DOHH2 (cell line): ENCODE results near the gene LRRC4.

Experiments used
- CTCF ChIP-seq: fragments of 200-600 bp; sonication (generic); IDR thresholded peaks from one replicate; pipeline ENCODE4 v1.5.1; 2014; ENCODE audit warnings: antibody characterized with exemption, mild to moderate bottlenecking, low read depth, low read length; ENCODE audit not compliant: poor library complexity, severe bottlenecking
- EZH2phosphoT487 ChIP-seq: fragments of 200-600 bp; sonication (generic); IDR thresholded peaks from 2 replicates; pipeline ENCODE4 v1.6.1; 2017; ENCODE audit warnings: borderline replicate concordance, mild to moderate bottlenecking, antibody characterized with exemption, low read length, moderate library complexity, mixed read lengths

GRCh38 chr7:128025380-128025779 is 5.9 kb downstream of the LRRC4 start:
- no peak for TF ChIP-seq CTCF
- TF ChIP-seq EZH2phosphoT487: no peak
